GM18507 (cell line): Measurements from ENCODE around the gene MACC1.
"Not testable (repeated sequence)": the region's sequence is repeated elsewhere in the genome, so short reads cannot be mapped to it uniquely, and the experiment has no call there.

Experiments
- DNase-seq: peaks from one replicate; pipeline ENCODE4 v3.0.0; 2011; ENCODE audit warnings: low read depth; ENCODE audit not compliant: insufficient read length; ENCODE audit errors: extremely low spot score
- FAIRE-seq: peaks from 2 replicates; lab custom pipeline; 2011; peaks lifted over from hg19 to GRCh38; lab: Jason Lieb, UNC

The MACC1 gene

DNA sequence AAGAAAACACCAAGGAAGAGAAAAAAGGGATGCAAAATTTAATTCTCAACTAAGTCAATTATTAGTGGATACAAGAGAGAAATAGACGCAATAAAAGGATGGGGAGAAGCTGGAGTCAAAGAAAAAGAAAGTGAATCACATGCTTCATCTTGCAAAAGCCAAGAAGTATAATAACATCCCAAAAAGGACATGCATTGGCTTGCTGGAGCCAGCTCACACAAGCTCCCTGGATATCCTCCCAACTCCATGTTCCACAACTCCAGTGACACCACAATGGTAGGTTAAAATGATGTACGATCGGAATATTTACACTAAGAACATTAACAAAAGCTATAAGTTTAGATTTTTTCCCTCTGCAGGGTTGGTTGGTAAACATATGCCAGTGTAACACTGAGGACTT, 72.4 kb downstream of the MACC1 start:
- FAIRE-seq (no peak), DNase-seq (no peak)

DNA sequence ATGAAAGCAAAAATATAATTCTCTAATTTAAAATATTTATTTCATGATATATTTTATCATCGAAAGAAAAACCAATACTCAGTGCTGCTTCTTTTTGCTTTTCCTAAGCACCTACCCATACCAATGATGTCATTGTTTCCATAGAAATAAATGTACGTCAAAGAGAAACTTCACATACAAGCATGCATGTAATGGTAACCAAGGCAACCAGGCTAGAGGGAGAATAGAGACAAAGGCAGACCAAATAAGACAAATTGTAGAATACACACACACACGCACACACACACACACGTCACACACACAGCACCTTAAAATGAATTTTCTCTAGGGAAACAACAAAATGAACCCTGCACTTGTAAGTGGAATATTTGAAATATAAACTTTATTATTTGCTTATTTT, 75.5 kb downstream of the MACC1 start:
- DNase-seq, result no peak
- peak; percentile 52 for FAIRE-seq

GRCh38 chr7:20141002-20141345, 76.2 kb downstream of the MACC1 start:
- no peak for FAIRE-seq

DNA sequence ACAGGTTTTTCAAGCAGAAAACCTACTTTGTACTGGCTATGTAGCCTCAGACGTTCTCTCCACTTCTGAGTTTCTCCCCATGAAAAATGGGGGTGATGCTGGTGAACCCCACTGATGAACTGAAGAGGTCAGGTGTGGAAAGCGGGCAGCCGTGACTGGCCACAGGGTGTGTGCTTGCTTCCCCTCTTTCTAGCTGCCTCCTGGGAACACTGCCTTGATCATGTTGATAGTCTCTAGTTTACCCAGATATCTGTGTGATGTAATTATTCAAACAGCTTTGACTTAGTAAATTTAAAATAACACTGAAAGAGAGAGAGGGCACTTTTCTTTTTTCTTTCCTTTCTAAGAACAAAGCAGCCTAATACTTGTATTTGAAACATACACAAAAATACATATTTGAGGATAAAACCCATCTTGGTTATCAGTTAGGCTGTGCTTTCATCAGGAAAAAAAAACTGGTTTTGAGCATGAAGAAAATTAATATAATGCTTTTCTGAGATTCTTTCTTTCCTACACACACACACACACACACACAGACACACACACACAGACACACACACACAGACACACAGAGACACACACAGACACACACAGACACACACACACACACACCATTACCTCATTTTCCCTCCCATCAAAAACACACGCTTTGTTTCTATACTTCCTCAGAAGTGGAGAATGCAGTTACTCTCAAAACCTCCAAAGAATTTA, 76.7 kb downstream of the MACC1 start:
- DNase-seq (no peak), FAIRE-seq (peak; percentile 56)

More at GRCh38 chr7:20141002-20141345, 76.2 kb downstream of the MACC1 start:
- no peak for DNase-seq

DNA sequence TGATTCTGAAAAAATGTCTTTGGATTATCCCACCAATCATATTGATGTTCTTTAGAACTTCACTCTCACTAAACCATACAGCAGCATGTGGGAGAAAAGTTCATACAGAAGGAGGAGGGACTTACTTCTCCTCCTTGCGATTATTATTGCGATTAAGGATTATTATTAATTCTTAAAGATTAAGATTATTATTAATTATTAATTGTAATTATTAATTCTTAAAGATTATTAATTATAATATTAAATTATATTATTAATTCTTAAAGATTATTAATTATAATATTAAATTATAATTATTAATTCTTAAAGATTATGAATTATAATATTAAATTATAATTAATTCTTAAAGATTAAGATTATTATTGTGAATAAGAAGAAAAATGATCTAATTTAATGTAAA, 80.5 kb downstream of the MACC1 start:
- no peak for FAIRE-seq
- DNase-seq, result no peak

- FAIRE-seq (no peak), DNase-seq (no peak)
These were observed 83.4 kb downstream of the MACC1 start for GRCh38 chr7:20133803-20134202.

DNA sequence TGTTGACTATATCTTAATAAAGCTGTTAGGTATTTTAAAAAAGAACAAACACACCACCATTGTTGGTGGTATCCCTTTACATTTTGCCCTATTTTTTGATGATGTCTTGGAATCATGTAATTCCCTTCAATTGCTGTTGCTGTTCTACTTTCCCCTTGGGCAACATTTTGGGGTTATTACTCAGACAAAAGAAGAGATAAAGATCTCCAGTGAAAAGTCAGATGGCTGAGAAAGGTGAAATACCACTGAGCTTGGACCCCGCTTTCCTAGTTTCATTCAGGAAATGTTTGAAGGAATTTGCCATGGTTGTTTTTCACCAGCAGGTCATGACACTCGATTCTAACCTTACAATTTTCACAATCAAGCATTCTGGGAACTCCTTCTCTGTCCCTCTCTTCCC, 84.6 kb downstream of the MACC1 start:
- no peak for FAIRE-seq
- no peak for DNase-seq

DNA sequence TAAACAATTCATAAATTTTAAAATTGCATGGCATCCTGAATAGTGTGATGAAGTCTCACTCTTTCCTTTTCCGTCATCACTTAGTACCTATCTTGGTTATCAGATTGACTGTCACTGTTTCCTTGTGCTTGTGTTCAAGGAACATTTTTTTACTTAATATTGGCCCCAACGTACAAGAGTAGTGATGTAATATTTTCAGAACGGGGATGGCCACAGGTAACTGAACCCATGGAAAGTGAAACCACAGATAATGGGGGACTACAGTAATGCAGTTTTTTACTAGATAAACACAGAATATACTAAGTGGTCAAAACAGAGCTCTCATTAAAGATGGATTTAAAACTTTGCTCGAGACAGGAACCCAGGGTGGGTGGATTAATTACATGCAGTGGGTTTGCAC, 85.4 kb downstream of the MACC1 start:
- DNase-seq (no peak), FAIRE-seq (peak; percentile 49)

DNA sequence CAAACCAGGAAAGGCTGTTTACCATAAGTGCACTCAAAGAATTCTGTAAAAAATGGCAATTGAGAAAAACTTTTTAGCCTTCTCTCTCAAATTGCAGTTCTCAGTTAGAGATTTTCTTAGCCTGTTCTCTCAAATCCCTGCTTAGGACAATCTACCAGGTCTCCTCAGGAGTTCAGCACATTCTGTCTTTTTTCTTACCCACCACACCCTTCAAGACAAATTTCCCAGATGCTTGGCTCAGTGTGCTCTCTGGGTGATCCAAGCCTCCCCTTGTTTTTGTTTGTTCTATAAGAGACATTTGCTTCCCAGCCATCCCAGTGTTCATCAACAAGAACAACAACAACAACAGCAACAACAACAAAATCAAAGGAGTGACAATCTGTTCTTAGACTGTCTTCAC, 87.3 kb downstream of the MACC1 start:
- DNase-seq (no peak), FAIRE-seq (no peak)

- DNase-seq (no peak), FAIRE-seq (no peak)
These were observed 89.2 kb downstream of the MACC1 start for GRCh38 chr7:20128001-20128400.

DNA sequence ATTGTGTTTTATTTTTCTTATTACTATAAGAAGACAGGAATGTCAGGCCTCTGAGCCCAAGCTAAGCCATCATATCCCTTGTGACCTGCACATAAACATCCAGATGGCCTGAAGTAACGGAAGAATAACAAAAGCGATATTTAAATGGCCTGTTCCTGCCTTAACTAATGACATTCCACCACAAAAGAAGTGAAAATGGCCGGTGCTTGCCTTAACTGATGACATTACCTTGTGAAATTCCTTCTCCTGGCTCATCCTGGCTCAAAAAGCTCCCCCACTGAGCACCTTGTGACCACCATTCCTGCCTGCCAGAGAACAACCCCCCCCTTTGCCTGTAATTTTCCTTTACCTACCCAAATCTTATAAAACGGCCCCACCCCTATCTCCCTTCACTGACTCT, 91.1 kb downstream of the MACC1 start:
- not testable (repeated sequence) for FAIRE-seq, DNase-seq

DNA sequence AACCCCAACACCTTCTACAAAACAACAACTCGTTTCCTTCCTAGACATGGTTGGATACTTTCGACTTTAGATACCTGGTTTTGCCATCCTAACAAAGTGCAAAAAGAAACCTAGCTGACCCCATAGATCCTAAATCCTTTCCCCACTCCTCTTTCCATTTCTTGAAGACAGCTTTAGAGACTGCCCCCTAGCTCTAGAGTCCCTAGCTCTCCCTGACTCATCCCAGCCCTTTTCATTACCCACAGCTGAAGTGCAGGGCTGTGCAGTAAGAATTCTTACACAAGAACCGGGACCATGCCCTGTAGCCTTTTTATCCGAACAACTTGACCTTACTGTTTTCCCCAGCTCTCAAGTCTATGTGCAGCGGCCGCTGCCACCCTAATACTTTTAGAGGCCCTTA, 93.1 kb downstream of the MACC1 start:
- FAIRE-seq, DNase-seq: not testable (repeated sequence)

- not testable (repeated sequence) for DNase-seq, FAIRE-seq
These were observed 94.4 kb downstream of the MACC1 start for GRCh38 chr7:20122653-20123316.

DNA sequence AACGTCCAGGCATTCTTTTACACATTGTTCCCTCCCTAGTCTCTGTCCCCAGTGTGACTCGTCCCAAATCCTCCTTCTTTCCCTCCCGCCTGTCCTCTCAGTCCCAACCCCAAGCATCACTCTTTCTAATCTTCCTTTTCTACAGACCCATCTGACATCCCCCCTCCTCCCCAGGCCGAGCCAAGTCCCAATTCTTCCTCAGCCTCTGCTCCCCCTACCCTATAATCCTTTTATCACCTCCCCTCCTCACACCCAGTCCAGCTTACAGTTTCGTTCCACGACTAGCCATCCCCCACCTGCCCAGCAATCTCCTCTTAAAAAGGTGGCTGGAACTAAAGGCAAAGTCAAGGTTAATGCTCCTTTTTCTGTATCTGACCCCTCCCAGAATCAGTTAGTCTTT, 95.1 kb downstream of the MACC1 start:
- no peak for FAIRE-seq

DNA sequence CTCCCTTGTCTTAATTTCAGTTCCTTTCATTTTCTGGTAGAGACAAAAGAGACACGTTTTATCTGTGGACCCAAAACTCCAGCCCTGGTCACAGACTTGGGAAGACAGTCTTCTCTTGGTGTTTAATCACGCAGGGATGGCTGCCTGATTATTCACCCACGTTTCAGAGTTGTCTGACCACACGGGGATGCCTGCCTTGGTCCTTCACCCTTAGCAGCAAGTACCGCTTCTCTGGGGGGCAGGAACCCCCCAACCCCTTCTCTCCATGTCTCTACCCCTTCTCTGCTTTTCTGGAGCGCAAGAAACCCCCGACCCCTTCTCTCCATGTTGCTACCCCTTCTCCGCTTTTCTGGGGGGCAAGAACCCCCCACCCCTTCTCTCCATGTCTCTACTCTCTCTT, 95.8 kb downstream of the MACC1 start:
- DNase-seq (no peak), FAIRE-seq (no peak)

More for the DNA sequence above, 95.1 kb downstream of the MACC1 start:
- no peak for DNase-seq

- not testable (repeated sequence) for DNase-seq, FAIRE-seq
These were observed 96.5 kb downstream of the MACC1 start for GRCh38 chr7:20120611-20121168.

GRCh38 chr7:20116869-20117268, 100.3 kb downstream of the MACC1 start:
- no peak for DNase-seq
- no peak for FAIRE-seq

DNA sequence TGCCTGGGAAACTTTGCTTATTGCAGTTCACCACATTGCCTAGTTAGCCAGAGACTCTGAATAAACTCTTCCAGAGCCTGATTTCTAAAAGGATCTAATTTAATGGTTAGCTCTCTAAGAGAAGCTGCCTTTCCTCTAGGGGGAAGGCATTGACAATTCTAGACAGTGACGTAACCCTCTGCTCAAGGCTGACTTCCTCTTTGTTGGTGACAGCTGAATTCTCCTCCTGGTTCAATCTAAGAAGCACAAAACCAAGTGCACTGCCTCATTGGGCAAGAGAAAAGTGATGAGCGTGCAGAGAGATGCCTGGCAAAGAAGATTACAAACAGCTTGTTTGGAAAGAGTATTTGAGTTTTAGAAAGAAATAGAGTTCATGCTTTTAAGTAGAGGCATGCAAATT, 102.7 kb downstream of the MACC1 start:
- DNase-seq, result no peak
- peak; percentile 95 for FAIRE-seq

DNA sequence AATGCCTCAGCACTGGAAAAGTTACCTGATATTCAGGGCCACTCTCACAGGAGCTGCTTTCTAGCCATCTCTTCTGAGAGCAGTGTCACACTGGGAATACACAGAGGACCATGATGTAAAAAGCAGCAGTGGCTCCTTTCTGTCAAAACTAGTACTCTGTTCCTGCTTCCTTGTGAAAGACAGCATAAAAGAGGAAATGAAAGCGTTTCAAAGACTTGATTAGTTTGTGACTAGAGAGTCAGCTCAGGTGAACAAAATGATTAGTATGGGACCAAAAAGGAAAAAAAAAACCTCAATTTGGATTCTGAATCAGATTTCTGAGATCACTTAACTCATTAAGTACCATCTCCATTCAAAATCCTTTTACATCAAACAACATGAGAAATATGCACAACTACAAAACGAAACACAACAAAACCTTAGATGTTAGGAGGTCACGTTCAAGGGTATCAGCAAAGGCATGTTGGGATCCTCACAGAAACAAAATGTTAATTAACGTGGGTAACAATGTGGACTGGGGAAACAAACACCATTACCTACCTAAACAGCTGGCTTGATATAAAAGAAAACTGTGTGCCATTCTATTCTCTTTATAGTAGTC, 103.7 kb downstream of the MACC1 start:
- peak; percentile 85 for FAIRE-seq
- DNase-seq, result no peak

DNA sequence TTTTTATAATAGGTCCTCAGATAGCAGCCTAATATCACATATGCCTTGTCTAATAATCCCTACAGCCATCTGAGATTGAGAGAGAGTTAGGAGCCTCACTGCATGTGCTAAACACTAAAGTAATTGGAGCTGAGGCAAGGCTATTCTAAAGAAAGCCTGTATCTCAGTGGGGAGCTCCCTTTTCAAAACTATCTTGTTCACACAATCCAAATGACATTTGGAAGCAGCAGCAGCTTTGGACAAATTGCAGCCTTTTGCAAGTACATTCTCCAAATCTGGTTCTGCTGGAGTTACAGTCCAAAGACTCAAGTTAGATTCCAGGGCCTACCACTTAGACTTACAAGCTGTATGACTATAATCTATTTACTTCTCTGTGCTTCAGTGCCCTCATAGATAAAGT, 104.5 kb downstream of the MACC1 start:
- no peak for DNase-seq
- no peak for FAIRE-seq
